Measurements from ENCODE around the gene FYN. TPM values are rescaled to one million over a fixed set of nuclear protein-coding genes. Genes with fewer than 3 reads are reported as not detected.

FYN gene
- total and polyA plus RNA-seq, 2 of the 4 experiments (the other 2 are of a cell fraction) = 30.8 to 36.4 TPM

- in situ Hi-C loops (cut with MboI; ENCODE audit: low sequenced_read_pairs) = no loop called here
- Histone ChIP-seq H3K56ac (ENCODE audit: extremely low read depth, insufficient read depth, low read length) (no peak overlapping the region), H2BK5ac (ENCODE audit: low read depth, low read length, poor library complexity, severe bottlenecking) (no peak overlapping the region), H4K8ac (ENCODE audit: low read depth in 2 of 2, low read length in 2 of 2) (peak overlapping the region; percentile 20 to 42; a peak in 2 of 4 replicates), H3K4me1 (ENCODE audit: control insufficient read depth, insufficient read depth, low read length) (peaks cover 30% of the 10 kb centered on the region), H2BK20ac (ENCODE audit: low read depth, low read length) (peak overlapping the region; percentile 22; the same call in 1 of the 2 replicates), H3K79me1 (ENCODE audit: low read depth in 1 of 2, low read length in 2 of 2) (peaks cover 16 to 36% of the 10 kb centered on the region in 2 experiments), H3K18ac (ENCODE audit: low read depth, low read length) (peak overlapping the region; percentile 2), H2BK15ac (ENCODE audit: low read depth, low read length) (0 out of 3 replicates have a peak overlapping the region, but pooled peaks have one; percentile 55), H3K9me3 (ENCODE audit: control insufficient read depth, insufficient read depth, low read length) (no peaks in the 10 kb centered on the region), H2BK120ac (ENCODE audit: low read depth, low read length) (peak overlapping the region; percentile 3; the same call in 1 of the 2 replicates), H3K9me1 (ENCODE audit: insufficient read depth, low read length) (peaks cover 26% of the 10 kb centered on the region), H4K5ac (ENCODE audit: low read depth, low read length) (no peak overlapping the region), H3K36me3 (ENCODE audit: control insufficient read depth, insufficient read depth, low read length) (no peaks in the 10 kb centered on the region), H4K20me1 (ENCODE audit: insufficient read depth, low read length) (peaks cover 16% of the 10 kb centered on the region; the same call in 1 of the 2 replicates), H3K4me2 (ENCODE audit: low read depth, low read length) (peak overlapping the region; percentile 20), H3K23ac (ENCODE audit: low read depth, low read length) (0 out of 2 replicates have a peak overlapping the region, but pooled peaks have one; percentile 34), H3K4ac (ENCODE audit: low read depth, low read length) (peak overlapping the region; percentile 62; the same call in 1 of the 2 replicates), H3K14ac (replicated peaks; ENCODE audit: low read depth, low read length) (peak overlapping the region; percentile 77), H3K27me3 (ENCODE audit: control insufficient read depth, insufficient read depth, low read length) (no peaks in the 10 kb centered on the region), H4K91ac (ENCODE audit: insufficient read depth, low read depth, low read length) (no peak overlapping the region), H2AFZ (replicated peaks; ENCODE audit: low read length, poor library complexity) (peak overlapping the region; percentile 51), H3K9ac (ENCODE audit: low read depth, low read length) (no peak overlapping the region; the same call in 1 of the 2 replicates), H2AK5ac (ENCODE audit: low read depth, low read length) (peak overlapping the region; percentile 80), H2AK9ac (replicated peaks; ENCODE audit: low read depth, low read length, poor library complexity) (peak overlapping the region; percentile 38), H3K27ac (ENCODE audit: insufficient read depth, low read length) (no peak overlapping the region), H3K4me3 (ENCODE audit: insufficient read depth, low read depth, low read length) (no peak overlapping the region)
- TF ChIP-seq BHLHE40 (IDR thresholded peaks at IDR 0.05; ENCODE audit: low read depth, low read length) (peak; percentile 45; the same call in 1 of the 2 replicates), MAZ (IDR thresholded peaks at IDR 0.05; ENCODE audit: borderline replicate concordance, low read depth, low read length) (peak; percentile 56; the same call in 1 of the 2 replicates), POLR2A (IDR thresholded peaks at IDR 0.05; ENCODE audit: low read depth, low read length) (no peak), FOS (IDR thresholded peaks at IDR 0.05; ENCODE audit: low read depth, low read length) (peak; percentile 85), CTCF (conservative IDR thresholded peaks at IDR 0.05; ENCODE audit: low read depth, low read length) (no peak), USF2 (IDR thresholded peaks at IDR 0.05; ENCODE audit: low read depth, low read length) (no peak), CEBPB (IDR thresholded peaks at IDR 0.05; ENCODE audit: low read depth, low read length) (no peak)
- ATAC-seq (ENCODE audit: low read depth) (peak; percentile 41), DNase-seq (peak; percentile 85)
- POLR2A ChIA-PET (ENCODE audit: unreplicated experiment) = no interaction called here
- intact Hi-C loops (cut with micrococcal nuclease) = loop anchor here (10.0 kb wide), 1 partner anchor 81 kb away; no protein-coding TSS in a partner anchor
- BruUV-seq (replicated peaks) = no TSS peak
- CTCF ChIA-PET = interaction anchor here (0.7 to 0.8 kb wide), 2 partner anchors 13 to 19 kb away, joined by 3 read pairs; no protein-coding TSS in a partner anchor
- WGBS, 2 experiments (ENCODE audit: extremely low coverage in 2 of 2, insufficient read length in 1 of 2) = 92% methylated on average over 2 of the region's 7 CpGs; no CpG with 5 or more reads in 1 of the 2 experiments
- dilution Hi-C loops (cut with HindIII; ENCODE audit: low sequenced_read_pairs, unreplicated experiment) = no loop called here
Measured at GRCh38 chr6:111805511-111806164, 67.6 kb downstream of the FYN start.

Measured in IMR-90 (cell line).